Right ventricle myocardium inferior (tissue), 1 donor: ENCODE measurements around the gene XCR1. TPM values are rescaled to one million over a fixed set of nuclear protein-coding genes. Genes with fewer than 3 reads are reported as not detected.
"Not testable (repeated sequence)": the region's sequence is repeated elsewhere in the genome, so short reads cannot be mapped to it uniquely, and the experiment has no call there.

ENCODE experiments used
- ATAC-seq: fragments of 200-7000 bp; cut with Tn5 transposase; one replicate; pipeline ENCODE4 v1.9.1; 2020; ENCODE audit warnings: mild to moderate bottlenecking, moderate library complexity
- DNase-seq: peaks from one replicate; pipeline ENCODE4 v3.0.0; 2021; ENCODE audit errors: missing footprints
- intact Hi-C: fragments of 100-400 bp; cut with DNase I; formaldehyde crosslinking; loops from one replicate; pipeline ENCODE4 v1.11.0; 2022
- total RNA-seq: library from RNA; stranded (reverse); fragmentation: NEBNext Ultra II Directional; extraction: Animal tissue kit (Norgen Biotek cat#: 25700); gene quantifications from one replicate; pipeline ENCODE4 v1.2.1, GENCODE V29; 2021
- donor health status: DM: no; HTN: yes; CAD: no; lungs with severe emphysema.

XCR1 gene
- total RNA-seq, 1 donor from 2014 or later: not detected

- intact Hi-C loops: no loop called here
- ATAC-seq (no peak), DNase-seq (no peak)
Measured at GRCh38 chr3:46013316-46014094, 13.8 kb downstream of the XCR1 start.

DNA sequence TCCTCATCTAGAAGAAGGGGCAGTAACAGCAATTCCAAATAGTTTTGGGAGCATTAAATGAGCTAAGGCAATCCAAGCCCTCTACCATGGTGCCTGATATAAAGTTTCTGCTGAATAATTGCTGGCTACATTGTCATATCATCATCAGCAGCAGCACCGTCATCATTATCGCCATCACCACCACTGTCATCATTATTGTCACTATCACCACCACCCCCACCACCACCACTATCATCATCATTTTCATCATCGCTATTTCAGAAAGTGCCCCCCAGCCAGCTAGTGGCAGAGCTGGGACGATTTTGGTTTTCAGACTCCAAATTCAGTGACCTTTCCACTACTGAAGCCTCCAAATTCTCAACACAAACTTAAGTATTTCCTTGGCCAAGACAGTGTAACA lies 15.0 kb downstream of the XCR1 start:
- DNase-seq: no peak
- ATAC-seq: no peak
- intact Hi-C loops: no loop called here

DNA sequence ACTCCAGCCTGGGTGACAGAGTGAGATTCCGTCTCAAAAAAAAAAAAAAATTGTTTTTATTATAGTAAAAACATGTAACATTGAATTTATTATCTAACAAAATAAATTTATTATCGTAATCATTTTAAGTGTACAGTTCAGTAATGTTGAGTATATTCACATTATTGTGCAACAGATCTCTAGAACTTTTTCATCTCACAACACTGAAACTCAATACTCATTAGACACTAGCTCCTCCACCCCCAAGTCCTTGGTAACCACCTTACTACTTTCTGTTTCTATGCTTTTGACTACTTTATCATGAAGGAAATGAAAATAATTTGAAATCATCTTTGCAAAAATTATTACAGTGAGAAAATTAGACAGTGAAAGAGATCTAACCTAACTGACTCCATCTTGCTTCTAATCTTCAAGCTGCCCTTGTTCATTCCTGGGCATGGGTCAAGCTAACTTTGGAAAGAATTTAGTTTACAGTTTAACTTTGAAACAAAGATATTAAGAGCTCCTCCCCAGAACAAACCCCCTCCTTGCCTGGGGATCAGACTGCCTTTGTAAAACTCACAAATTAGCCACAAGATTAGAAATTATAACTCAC lies 16.7 kb downstream of the XCR1 start:
- intact Hi-C loops: no loop called here
- DNase-seq (no peak), ATAC-seq (no peak)

DNA sequence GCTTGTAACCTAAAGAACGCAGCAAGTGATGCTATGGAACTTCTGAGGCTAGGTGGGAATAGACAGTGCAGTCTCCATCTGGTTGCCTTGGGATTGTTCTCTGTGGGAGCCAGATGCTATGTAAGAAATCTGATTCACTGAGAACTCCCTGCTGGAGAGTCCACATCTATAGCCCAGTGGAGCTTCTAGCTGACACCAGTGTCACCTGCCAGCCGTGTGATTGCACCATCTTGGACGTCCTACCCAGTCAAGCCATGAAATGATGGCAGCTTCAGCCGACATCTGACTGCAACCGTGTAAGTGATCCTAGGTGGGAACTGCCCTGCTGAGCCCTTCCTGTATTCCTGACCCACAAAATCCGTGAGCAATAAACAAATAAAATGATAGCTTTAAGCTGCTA lies 19.2 kb downstream of the XCR1 start:
- no peak for DNase-seq
- no peak for ATAC-seq
- intact Hi-C loops: no loop called here

GRCh38 chr3:46007280-46007679 lies 20.0 kb downstream of the XCR1 start:
- intact Hi-C loops: no loop called here
- ATAC-seq: no peak
- DNase-seq: no peak

DNA sequence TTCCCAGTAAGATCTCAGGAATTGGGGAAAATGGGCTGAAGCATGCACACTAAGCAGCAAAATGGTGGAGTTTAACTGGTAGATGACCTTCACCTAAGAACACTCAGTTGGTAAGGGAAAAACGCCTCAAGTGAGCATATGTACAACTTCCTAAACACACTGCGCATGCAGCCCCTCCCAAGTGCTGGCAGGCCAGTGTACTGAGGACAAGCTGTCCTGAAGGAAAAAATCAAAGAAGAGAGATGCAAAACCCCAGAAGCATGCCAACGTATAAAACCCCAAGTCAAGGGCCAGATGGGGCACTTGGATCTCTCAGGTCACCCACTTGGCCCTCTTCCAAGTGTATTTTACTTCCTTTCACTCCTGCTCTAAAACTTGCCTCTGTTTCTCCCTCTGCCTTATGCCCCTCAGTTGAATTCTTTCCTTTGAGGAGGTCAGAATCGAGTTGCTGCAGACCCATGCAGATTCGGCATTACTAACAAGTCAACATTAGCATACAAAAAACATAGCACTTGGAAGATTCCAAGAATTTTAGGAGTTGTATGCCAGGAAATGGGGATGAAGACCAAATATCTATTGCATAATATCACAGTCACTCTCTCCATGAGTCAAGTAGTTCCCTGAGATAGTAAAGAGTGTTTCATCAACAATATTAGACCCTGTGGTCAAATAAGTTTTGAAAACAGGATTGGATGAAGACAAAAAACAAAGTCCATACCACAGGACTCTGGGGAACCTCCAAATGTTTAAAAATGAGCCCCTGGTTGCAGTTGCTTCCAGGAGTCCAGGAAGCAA lies 20.8 kb downstream of the XCR1 start:
- intact Hi-C loops: no loop called here
- ATAC-seq (peak; percentile 82), DNase-seq (no peak)

DNA sequence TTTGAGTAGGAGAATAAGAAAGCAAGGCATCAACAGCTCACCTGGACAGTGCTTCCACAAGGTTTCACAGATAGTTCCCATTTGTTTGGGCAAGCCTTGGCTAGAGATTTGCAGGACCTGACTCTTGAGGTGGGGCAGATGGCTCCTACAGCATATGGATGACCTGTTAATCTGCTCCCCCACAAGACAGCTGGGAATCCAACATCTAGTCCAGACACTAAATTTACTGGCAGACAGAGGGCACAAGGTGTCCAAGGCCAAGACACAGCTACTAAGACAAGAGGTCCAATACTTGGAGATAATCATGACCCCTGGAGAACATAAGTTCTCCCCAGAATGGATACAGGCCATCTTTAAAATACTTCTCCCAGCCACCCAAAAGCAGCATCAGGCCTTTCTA lies 23.6 kb downstream of the XCR1 start:
- DNase-seq, intact Hi-C loops, ATAC-seq: not testable (repeated sequence)

GRCh38 chr3:46001178-46001577 lies 26.1 kb downstream of the XCR1 start:
- intact Hi-C loops: no loop called here
- DNase-seq (no peak), ATAC-seq (no peak)

DNA sequence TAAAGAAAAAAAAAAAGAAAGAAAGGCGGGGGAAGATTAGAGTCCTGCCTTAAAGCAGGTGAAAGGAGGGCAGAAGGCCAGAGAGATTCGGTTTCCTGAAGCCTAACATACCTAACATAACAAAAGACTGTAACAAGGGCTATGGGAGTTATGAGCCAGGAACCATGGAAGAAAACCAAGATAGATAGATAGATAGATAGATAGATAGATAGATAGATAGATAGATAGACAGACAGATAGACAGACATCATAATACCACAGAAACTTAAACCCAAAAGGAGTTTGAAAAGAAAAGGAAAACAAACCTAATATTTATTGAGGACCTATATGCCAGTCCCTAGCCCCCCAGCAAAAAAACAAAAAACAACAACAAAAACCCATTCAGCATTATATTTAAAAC lies 29.3 kb downstream of the XCR1 start:
- DNase-seq (no peak), ATAC-seq (no peak)
- intact Hi-C loops: loop anchor here (5.0 kb wide), 1 partner anchor 64 kb away; no protein-coding TSS in a partner anchor

DNA sequence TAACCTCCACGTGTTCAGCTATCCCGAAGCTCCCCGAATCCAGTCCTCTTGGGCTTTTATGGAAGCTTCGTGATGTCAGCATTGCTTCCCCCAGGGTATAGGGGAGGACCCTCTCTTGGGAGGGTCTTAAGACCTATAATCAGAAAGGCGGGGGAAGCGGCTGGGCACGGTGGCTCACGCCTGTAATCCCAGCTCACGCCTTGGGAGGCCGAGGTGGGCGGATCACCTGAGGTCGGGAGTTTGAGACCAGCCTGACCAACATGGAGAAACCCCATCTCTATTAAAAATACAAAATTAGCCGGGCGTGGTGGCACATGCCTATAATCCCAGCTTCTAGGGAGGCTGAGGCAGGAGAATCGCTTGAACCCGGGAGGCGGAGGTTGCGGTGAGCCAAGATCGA lies 29.8 kb downstream of the XCR1 start:
- not testable (repeated sequence) for DNase-seq, ATAC-seq
- intact Hi-C loops: loop anchor here (5.0 kb wide), 1 partner anchor 65 kb away; no protein-coding TSS in a partner anchor

- intact Hi-C loops: loop anchor here (5.0 kb wide), 1 partner anchor 67 kb away; no protein-coding TSS in a partner anchor
- ATAC-seq (peak; percentile 95), DNase-seq (peak; percentile 97)
Measured at GRCh38 chr3:45995236-45996192, 31.8 kb downstream of the XCR1 start, which contains the start of gene FYCO1. FYCO1 (minus strand) TSS chr3:45995824; CDS start chr3:45984910, 10,914 bp downstream.

DNA sequence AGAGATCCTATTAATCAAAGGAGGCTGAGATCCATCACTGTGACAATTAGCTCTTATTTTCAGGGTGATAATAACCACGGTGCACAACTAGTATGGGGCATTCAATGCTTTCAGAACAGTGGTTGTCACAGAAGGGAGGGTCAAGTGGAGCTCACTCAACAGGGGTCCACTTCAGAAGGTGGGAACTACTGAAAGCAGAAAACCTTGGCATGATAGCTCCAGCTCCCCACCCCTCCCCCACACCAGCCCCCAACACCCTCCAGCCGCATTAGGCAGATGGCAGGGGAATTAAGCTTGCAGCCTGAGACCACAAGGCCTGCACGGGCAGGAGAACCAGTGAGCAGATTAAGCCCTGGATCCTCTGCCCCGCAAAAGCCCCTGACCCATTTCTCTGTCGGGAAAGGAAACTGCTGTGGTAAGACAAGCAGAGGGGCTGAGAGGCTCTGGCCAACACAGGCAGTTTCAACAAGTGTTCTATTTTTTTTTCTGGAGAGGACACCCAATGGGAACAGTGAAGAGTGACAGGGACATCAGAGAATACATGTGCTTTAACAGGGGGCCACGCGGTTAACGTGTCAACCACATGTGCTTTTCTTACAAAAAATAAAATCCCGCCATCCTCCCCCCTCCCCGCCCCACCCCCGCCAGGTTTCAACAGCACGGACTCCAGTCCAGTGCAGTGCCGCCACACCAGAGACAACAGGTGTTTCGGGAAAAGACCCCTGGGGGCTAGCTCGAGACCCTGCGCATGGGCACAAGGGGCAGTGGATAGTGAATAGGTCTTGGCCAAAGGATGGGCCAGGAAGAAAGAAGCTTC lies 32.7 kb downstream of the XCR1 start:
- no peak for DNase-seq
- intact Hi-C loops: loop anchor here (5.0 kb wide), 2 partner anchors 68 to 568 kb away; no protein-coding TSS in a partner anchor
- ATAC-seq: peak; percentile 6

DNA sequence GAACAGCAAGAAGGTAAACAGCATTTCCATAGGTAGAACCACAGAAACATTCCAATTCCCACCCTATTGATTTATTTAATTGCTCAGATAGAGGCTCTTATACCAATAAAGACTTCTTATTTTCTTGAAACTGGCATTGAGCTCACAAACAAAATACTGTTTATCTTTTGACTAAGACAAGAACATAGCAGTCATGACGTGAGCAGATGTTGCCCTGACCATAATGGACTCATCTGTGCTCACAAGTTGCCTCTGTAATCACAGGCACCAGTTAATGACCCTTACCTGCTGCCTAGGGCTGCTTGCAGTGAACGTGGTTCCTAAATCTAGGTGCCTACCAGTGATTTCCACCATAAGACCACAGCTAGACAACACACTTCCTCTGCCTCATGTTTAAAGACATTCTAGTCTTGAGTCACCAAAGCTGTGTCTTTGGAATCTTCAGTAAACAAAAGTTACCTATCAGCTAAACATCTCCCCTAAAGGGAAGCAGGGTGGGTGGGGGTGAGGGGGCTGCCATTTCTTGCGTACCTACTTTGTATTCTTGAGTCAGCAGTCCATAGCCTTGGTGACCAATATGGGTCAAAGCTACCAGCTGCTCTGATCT lies 33.8 kb downstream of the XCR1 start:
- DNase-seq (no peak), ATAC-seq (no peak)
- intact Hi-C loops: loop anchor here (5.0 kb wide), 1 partner anchor 569 kb away; no protein-coding TSS in a partner anchor

DNA sequence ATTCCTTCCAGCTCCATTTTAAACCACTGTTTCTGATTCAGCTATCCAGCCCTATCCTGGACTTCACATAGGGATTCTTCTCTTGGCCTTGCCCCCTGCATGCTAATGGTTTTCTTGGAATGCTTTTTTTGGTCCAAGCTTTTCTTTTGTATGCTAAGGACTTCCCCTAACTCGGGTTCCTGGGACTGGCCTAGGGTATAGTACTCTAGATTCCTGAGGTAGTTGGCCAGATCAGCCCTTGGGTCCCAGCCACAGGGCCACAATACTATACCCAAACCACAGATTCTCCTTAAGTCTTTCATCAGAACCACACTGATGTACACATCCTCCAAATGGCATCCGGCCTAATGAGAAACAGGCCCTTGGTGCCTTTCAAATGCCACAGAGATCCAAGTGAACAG lies 34.5 kb downstream of the XCR1 start:
- ATAC-seq (no peak), DNase-seq (no peak)
- intact Hi-C loops: loop anchor here (5.0 kb wide), 1 partner anchor 569 kb away; no protein-coding TSS in a partner anchor

GRCh38 chr3:45992133-45992729 lies 35.1 kb downstream of the XCR1 start:
- DNase-seq: no peak
- ATAC-seq: peak; percentile 26
- intact Hi-C loops: loop anchor here (5.0 kb wide), 1 partner anchor 570 kb away; no protein-coding TSS in a partner anchor

DNA sequence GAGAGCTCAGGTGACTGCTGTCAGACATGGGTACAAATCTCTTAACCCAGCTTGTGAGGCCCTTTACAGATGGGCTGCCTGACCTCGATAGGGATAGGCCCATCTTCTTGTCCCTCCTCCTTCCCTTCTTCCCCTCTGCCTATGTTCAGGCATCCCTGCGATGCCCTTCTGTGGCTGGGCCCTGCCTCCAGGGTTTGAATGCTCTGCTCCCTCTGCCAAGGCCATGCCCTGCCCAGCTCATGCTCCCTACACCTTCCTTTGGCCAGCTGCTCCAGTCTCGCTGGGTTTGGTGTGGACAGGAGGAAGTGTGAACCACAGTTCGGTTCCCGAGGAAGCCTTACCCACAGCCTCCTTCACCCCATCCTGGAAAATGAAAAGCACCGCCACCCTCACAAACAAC lies 35.9 kb downstream of the XCR1 start:
- DNase-seq (no peak), ATAC-seq (peak; percentile 17)
- intact Hi-C loops: loop anchor here (5.0 kb wide), 1 partner anchor 571 kb away; no protein-coding TSS in a partner anchor
